D721Med (cell line): ENCODE measurements around the gene HAS3.
"Not testable (repeated sequence)": the region's sequence is repeated elsewhere in the genome, so short reads cannot be mapped to it uniquely, and the experiment has no call there.

ENCODE experiments used
- DNase-seq: peaks from one replicate; pipeline ENCODE4 v3.0.0; 2011; ENCODE audit warnings: low spot score; ENCODE audit not compliant: insufficient read length
- FAIRE-seq: peaks from 2 replicates; lab custom pipeline; 2011; peaks lifted over from hg19 to GRCh38; lab: Jason Lieb, UNC
- CTCF ChIP-seq: IDR thresholded peaks from 2 replicates; pipeline ENCODE4 v1.5.1; 2012; ENCODE audit warnings: mild to moderate bottlenecking, control low read depth; ENCODE audit not compliant: insufficient read depth; ENCODE audit errors: missing control alignments

The HAS3 gene, protein sequence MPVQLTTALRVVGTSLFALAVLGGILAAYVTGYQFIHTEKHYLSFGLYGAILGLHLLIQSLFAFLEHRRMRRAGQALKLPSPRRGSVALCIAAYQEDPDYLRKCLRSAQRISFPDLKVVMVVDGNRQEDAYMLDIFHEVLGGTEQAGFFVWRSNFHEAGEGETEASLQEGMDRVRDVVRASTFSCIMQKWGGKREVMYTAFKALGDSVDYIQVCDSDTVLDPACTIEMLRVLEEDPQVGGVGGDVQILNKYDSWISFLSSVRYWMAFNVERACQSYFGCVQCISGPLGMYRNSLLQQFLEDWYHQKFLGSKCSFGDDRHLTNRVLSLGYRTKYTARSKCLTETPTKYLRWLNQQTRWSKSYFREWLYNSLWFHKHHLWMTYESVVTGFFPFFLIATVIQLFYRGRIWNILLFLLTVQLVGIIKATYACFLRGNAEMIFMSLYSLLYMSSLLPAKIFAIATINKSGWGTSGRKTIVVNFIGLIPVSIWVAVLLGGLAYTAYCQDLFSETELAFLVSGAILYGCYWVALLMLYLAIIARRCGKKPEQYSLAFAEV

GRCh38 chr16:69105501-69106361 lies at the start of gene HAS3:
Gene HAS3, plus strand, starts transcription at chr16:69105653. Its CDS starts 3,743 bp downstream, at chr16:69109396.
- DNase-seq (peak; percentile 46), FAIRE-seq (no peak)

DNA sequence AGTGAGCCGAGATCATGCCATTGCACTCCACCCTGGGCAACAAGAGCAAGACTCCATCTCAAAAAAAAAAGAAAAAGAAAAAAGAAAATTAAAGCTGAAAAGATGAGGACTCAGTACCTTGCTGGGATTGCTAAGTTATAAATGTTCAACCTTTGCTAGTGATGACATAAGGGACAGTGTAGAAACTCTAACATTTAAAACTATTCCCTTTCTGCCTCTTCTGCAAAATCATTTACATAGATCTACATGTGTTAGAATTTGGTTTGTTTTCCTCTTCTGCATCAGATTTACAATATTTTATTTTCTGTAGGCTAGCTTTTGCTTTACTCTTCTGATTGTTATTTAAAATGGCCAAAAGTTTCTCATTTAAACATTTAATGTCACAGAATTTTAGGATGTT lies 49.5 kb upstream of the HAS3 start:
- no peak for TF ChIP-seq CTCF
- FAIRE-seq (no peak), DNase-seq (no peak)

More at GRCh38 chr16:69105501-69106361, at the start of gene HAS3:
- TF ChIP-seq CTCF = peak; percentile 61

GRCh38 chr16:69056421-69056820 lies 49.0 kb upstream of the HAS3 start:
- DNase-seq (no peak), FAIRE-seq (no peak)
- TF ChIP-seq CTCF = no peak

DNA sequence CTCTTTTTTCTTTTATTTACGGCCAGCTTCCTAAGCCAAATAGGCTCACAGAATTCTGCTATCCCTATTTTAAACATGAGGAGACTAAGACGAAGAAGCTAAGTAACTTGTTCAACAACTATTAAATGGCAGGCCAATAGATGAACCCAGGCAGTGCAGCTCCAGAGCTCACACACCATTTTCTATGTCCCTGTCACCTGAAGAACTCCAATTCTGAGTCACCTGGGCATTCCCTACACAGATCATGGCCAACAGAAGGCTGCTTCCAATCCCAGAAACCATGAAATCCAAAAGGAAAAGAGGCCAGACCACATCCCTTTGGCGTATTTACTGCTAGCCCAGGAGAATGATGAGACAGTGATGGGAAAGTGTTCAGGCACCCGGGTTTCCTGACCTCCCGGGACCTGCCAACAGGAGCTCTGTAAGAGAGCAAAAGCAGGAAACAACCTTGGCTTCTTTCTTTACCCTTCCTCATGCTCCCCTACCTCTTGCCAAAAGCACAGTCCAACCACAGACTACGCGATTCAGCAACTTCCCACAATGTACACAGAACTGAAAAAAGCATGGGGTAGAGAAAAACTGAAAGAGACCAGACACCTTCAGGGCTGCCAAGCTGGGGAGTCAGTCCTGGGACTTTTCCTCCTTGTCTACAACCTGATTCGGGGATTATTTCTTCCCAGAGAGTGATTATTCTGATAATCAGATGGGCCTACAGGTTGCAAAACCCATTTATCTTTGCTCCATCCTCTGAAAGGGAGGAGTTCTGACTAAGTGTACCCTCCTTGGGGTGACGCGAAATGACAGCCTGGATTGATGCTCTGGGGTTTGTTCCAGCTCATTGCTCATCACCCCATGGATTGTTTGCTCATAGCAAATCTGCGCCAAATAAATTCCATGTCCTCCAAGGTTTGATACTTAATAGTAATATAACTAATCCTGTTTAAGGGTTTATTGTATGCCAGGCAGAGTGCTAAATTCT lies 47.8 kb upstream of the HAS3 start:
- no peak for FAIRE-seq
- no peak for DNase-seq
- no peak for TF ChIP-seq CTCF

GRCh38 chr16:69063491-69063890 lies 42.0 kb upstream of the HAS3 start:
- not testable (repeated sequence) for FAIRE-seq, DNase-seq

DNA sequence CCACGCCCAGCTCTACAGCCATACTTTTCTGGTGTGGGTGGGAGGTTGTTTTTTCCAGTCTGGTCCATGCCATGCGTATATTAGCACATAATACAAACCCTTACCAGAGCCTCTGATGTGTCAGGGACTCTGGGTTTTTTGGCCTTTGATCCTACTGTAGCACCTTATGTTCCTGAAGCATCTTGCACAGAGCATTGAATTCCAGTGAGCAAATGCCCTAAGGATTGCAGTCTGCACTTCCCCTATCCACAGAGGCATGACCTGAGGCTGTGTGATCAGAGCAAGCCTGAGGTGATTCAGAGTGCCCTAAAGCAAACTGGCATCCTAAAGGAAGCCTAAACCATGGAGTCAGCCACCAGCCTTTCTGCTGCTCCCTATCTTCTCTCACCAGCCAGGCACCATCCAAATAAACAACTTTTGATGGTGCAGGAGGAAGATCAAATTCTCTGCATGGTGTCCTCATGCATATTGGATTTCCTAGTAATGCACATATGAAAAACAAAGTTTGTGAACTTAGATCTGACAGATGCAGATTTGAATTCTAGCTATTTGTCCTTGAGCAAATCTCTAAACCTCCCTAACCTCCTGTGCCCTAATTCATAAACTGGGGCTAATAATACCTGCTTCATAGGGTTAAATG lies 41.2 kb upstream of the HAS3 start:
- no peak for TF ChIP-seq CTCF
- no peak for DNase-seq
- no peak for FAIRE-seq
